ENCODE data around the gene MAD1L1.
"Not testable (repeated sequence)": the region's sequence is repeated elsewhere in the genome, so short reads cannot be mapped to it uniquely, and the experiment has no call there.

Gene MAD1L1

GRCh38 chr7:1841286-1842021 lies 391.3 kb downstream of the MAD1L1 start:
- H3K4me1 ChIP-seq (ENCODE audit: control insufficient read depth, insufficient read depth, low read length, poor library complexity, severe bottlenecking); H3K4me3 ChIP-seq (ENCODE audit: insufficient read depth, low read depth, low read length, poor library complexity, severe bottlenecking); H3K9me3 ChIP-seq (ENCODE audit: control insufficient read depth, low read length); DNase-seq; H3K27ac ChIP-seq (ENCODE audit: insufficient read depth, low read length, poor library complexity, severe bottlenecking); H3K27me3 ChIP-seq (replicated peaks; ENCODE audit: control insufficient read depth, insufficient read depth, low read length, poor library complexity, severe bottlenecking): not testable (repeated sequence)
- H3K36me3 ChIP-seq (ENCODE audit: control insufficient read depth, insufficient read depth, low read length) = peaks cover 20% of the 10 kb centered on the region

GRCh38 chr7:1840744-1841143 lies 392.0 kb downstream of the MAD1L1 start:
- H3K4me1 ChIP-seq (ENCODE audit: control insufficient read depth, insufficient read depth, low read length, poor library complexity, severe bottlenecking); H3K27ac ChIP-seq (ENCODE audit: insufficient read depth, low read length, poor library complexity, severe bottlenecking); H3K9me3 ChIP-seq (ENCODE audit: control insufficient read depth, low read length); H3K27me3 ChIP-seq (replicated peaks; ENCODE audit: control insufficient read depth, insufficient read depth, low read length, poor library complexity, severe bottlenecking); H3K4me3 ChIP-seq (ENCODE audit: insufficient read depth, low read depth, low read length, poor library complexity, severe bottlenecking); DNase-seq: not testable (repeated sequence)
- peaks cover 13% of the 10 kb centered on the region for H3K36me3 ChIP-seq (ENCODE audit: control insufficient read depth, insufficient read depth, low read length)

GRCh38 chr7:1839701-1840100 lies 393.0 kb downstream of the MAD1L1 start:
- Histone ChIP-seq H3K27ac (ENCODE audit: insufficient read depth, low read length, poor library complexity, severe bottlenecking) (no peak overlapping the region), H3K9me3 (ENCODE audit: control insufficient read depth, low read length) (no peaks in the 10 kb centered on the region), H3K4me1 (ENCODE audit: control insufficient read depth, insufficient read depth, low read length, poor library complexity, severe bottlenecking) (no peaks in the 10 kb centered on the region), H3K4me3 (ENCODE audit: insufficient read depth, low read depth, low read length, poor library complexity, severe bottlenecking) (no peak overlapping the region), H3K36me3 (ENCODE audit: control insufficient read depth, insufficient read depth, low read length) (peaks cover 5% of the 10 kb centered on the region), H3K27me3 (replicated peaks; ENCODE audit: control insufficient read depth, insufficient read depth, low read length, poor library complexity, severe bottlenecking) (no peaks in the 10 kb centered on the region)
- DNase-seq = no peak

GRCh38 chr7:1838911-1839531 lies 393.7 kb downstream of the MAD1L1 start:
- DNase-seq; H3K9me3 ChIP-seq (ENCODE audit: control insufficient read depth, low read length); H3K27me3 ChIP-seq (replicated peaks; ENCODE audit: control insufficient read depth, insufficient read depth, low read length, poor library complexity, severe bottlenecking); H3K36me3 ChIP-seq (ENCODE audit: control insufficient read depth, insufficient read depth, low read length); H3K4me1 ChIP-seq (ENCODE audit: control insufficient read depth, insufficient read depth, low read length, poor library complexity, severe bottlenecking); H3K4me3 ChIP-seq (ENCODE audit: insufficient read depth, low read depth, low read length, poor library complexity, severe bottlenecking); H3K27ac ChIP-seq (ENCODE audit: insufficient read depth, low read length, poor library complexity, severe bottlenecking): not testable (repeated sequence)

GRCh38 chr7:1838544-1838872 lies 394.2 kb downstream of the MAD1L1 start:
- not testable (repeated sequence) for H3K36me3 ChIP-seq (ENCODE audit: control insufficient read depth, insufficient read depth, low read length); H3K27ac ChIP-seq (ENCODE audit: insufficient read depth, low read length, poor library complexity, severe bottlenecking); DNase-seq; H3K4me1 ChIP-seq (ENCODE audit: control insufficient read depth, insufficient read depth, low read length, poor library complexity, severe bottlenecking); H3K9me3 ChIP-seq (ENCODE audit: control insufficient read depth, low read length); H3K27me3 ChIP-seq (replicated peaks; ENCODE audit: control insufficient read depth, insufficient read depth, low read length, poor library complexity, severe bottlenecking); H3K4me3 ChIP-seq (ENCODE audit: insufficient read depth, low read depth, low read length, poor library complexity, severe bottlenecking)

- H3K27me3 ChIP-seq (replicated peaks; ENCODE audit: control insufficient read depth, insufficient read depth, low read length, poor library complexity, severe bottlenecking); H3K27ac ChIP-seq (ENCODE audit: insufficient read depth, low read length, poor library complexity, severe bottlenecking); H3K4me3 ChIP-seq (ENCODE audit: insufficient read depth, low read depth, low read length, poor library complexity, severe bottlenecking); DNase-seq; H3K36me3 ChIP-seq (ENCODE audit: control insufficient read depth, insufficient read depth, low read length); H3K4me1 ChIP-seq (ENCODE audit: control insufficient read depth, insufficient read depth, low read length, poor library complexity, severe bottlenecking); H3K9me3 ChIP-seq (ENCODE audit: control insufficient read depth, low read length): not testable (repeated sequence)
Observed at GRCh38 chr7:1837696-1838543, 394.8 kb downstream of the MAD1L1 start.

GRCh38 chr7:1831933-1832535 lies 400.7 kb downstream of the MAD1L1 start:
- H3K36me3 ChIP-seq (ENCODE audit: control insufficient read depth, insufficient read depth, low read length); H3K27ac ChIP-seq (ENCODE audit: insufficient read depth, low read length, poor library complexity, severe bottlenecking); H3K4me1 ChIP-seq (ENCODE audit: control insufficient read depth, insufficient read depth, low read length, poor library complexity, severe bottlenecking); H3K4me3 ChIP-seq (ENCODE audit: insufficient read depth, low read depth, low read length, poor library complexity, severe bottlenecking); H3K27me3 ChIP-seq (replicated peaks; ENCODE audit: control insufficient read depth, insufficient read depth, low read length, poor library complexity, severe bottlenecking); DNase-seq; H3K9me3 ChIP-seq (ENCODE audit: control insufficient read depth, low read length): not testable (repeated sequence)

- H3K4me1 ChIP-seq (ENCODE audit: control insufficient read depth, insufficient read depth, low read length, poor library complexity, severe bottlenecking); H3K27me3 ChIP-seq (replicated peaks; ENCODE audit: control insufficient read depth, insufficient read depth, low read length, poor library complexity, severe bottlenecking); H3K36me3 ChIP-seq (ENCODE audit: control insufficient read depth, insufficient read depth, low read length); H3K9me3 ChIP-seq (ENCODE audit: control insufficient read depth, low read length); DNase-seq; H3K27ac ChIP-seq (ENCODE audit: insufficient read depth, low read length, poor library complexity, severe bottlenecking); H3K4me3 ChIP-seq (ENCODE audit: insufficient read depth, low read depth, low read length, poor library complexity, severe bottlenecking): not testable (repeated sequence)
Observed at GRCh38 chr7:1831471-1831870, 401.3 kb downstream of the MAD1L1 start.

GRCh38 chr7:1829668-1830067 lies 403.1 kb downstream of the MAD1L1 start:
- not testable (repeated sequence) for H3K9me3 ChIP-seq (ENCODE audit: control insufficient read depth, low read length); H3K27ac ChIP-seq (ENCODE audit: insufficient read depth, low read length, poor library complexity, severe bottlenecking); DNase-seq; H3K4me1 ChIP-seq (ENCODE audit: control insufficient read depth, insufficient read depth, low read length, poor library complexity, severe bottlenecking); H3K36me3 ChIP-seq (ENCODE audit: control insufficient read depth, insufficient read depth, low read length); H3K27me3 ChIP-seq (replicated peaks; ENCODE audit: control insufficient read depth, insufficient read depth, low read length, poor library complexity, severe bottlenecking); H3K4me3 ChIP-seq (ENCODE audit: insufficient read depth, low read depth, low read length, poor library complexity, severe bottlenecking)

GRCh38 chr7:1829111-1829510 lies 403.6 kb downstream of the MAD1L1 start:
- H3K9me3 ChIP-seq (ENCODE audit: control insufficient read depth, low read length) = no peaks in the 10 kb centered on the region
- no peaks in the 10 kb centered on the region for H3K27me3 ChIP-seq (replicated peaks; ENCODE audit: control insufficient read depth, insufficient read depth, low read length, poor library complexity, severe bottlenecking)
- H3K27ac ChIP-seq (ENCODE audit: insufficient read depth, low read length, poor library complexity, severe bottlenecking) = no peak overlapping the region
- no peaks in the 10 kb centered on the region for H3K36me3 ChIP-seq (ENCODE audit: control insufficient read depth, insufficient read depth, low read length)
- DNase-seq = no peak
- H3K4me3 ChIP-seq (ENCODE audit: insufficient read depth, low read depth, low read length, poor library complexity, severe bottlenecking) = no peak overlapping the region
- peaks cover 4% of the 10 kb centered on the region for H3K4me1 ChIP-seq (ENCODE audit: control insufficient read depth, insufficient read depth, low read length, poor library complexity, severe bottlenecking)

All from effector memory CD4-positive, alpha-beta T cell (primary cell).